Activated T-helper 17 cell treated with anti-CD3 and anti-CD28 coated beads, Interleukin-2, amount 50 U/mL, for 72 hours (primary cell): ENCODE data around the gene LAP3. TPM values are rescaled to one million over a fixed set of nuclear protein-coding genes. Genes with fewer than 3 reads are reported as not detected.

ENCODE experiments used
- ATAC-seq: fragments of 150-1000 bp; cut with Tn5 transposase; replicated peaks from 2 replicates; pipeline ENCODE4 v1.10.0; 2021; ENCODE audit warnings: mild to moderate bottlenecking, moderate library complexity
- H3K27ac Mint-ChIP-seq: one replicate; pipeline ENCODE4 v1.8.0; 2022; ENCODE audit warnings: mixed read lengths
- H3K27me3 Mint-ChIP-seq: one replicate; pipeline ENCODE4 v1.8.0; 2022; ENCODE audit warnings: mixed read lengths
- H3K36me3 Mint-ChIP-seq: one replicate; pipeline ENCODE4 v1.8.0; 2022; ENCODE audit warnings: low read depth, mild to moderate bottlenecking, mixed read lengths
- H3K4me1 Mint-ChIP-seq: one replicate; pipeline ENCODE4 v1.8.0; 2022; ENCODE audit warnings: mixed read lengths
- H3K4me3 Mint-ChIP-seq: one replicate; pipeline ENCODE4 v1.8.0; 2022; ENCODE audit warnings: mild to moderate bottlenecking, mixed read lengths
- H3K9me3 Mint-ChIP-seq: one replicate; pipeline ENCODE4 v1.8.0; 2022; ENCODE audit warnings: mixed read lengths
- total RNA-seq, 2 donors: library from RNA; stranded (reverse); gene quantifications; one replicate each; pipeline ENCODE4 v1.2.3, GENCODE V29; 2022

The LAP3 gene
- total RNA-seq, 2 donors from 2014 or later: 58.8 to 109 TPM

DNA sequence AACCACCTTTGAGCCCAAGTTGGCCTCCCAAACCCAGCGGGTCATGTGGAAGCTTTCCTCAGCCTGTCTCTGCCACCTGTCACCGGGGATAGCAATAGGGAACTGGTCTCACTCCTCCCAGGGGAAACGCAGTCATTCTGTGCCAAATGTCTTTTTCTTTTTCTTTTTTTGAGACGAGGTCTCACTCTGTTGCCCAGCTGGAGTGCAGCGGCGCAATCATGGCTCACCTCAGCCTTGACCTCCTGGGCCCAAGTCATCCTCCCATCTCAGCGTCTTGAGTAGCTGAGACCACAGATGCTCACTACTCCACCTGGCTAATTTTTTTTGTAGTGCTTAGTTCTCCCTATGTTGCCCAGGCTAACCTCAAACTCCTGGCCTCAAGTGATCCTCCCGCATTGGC is 77.7 kb downstream of the LAP3 start:
- no peaks in the 10 kb centered on the region for H3K9me3 Mint-ChIP-seq
- no peak overlapping the region for H3K27ac Mint-ChIP-seq
- no peak overlapping the region for H3K4me3 Mint-ChIP-seq
- peaks cover 6% of the 10 kb centered on the region for H3K4me1 Mint-ChIP-seq
- H3K36me3 Mint-ChIP-seq: no peaks in the 10 kb centered on the region
- H3K27me3 Mint-ChIP-seq: peaks cover 3% of the 10 kb centered on the region
- ATAC-seq: no peak

DNA sequence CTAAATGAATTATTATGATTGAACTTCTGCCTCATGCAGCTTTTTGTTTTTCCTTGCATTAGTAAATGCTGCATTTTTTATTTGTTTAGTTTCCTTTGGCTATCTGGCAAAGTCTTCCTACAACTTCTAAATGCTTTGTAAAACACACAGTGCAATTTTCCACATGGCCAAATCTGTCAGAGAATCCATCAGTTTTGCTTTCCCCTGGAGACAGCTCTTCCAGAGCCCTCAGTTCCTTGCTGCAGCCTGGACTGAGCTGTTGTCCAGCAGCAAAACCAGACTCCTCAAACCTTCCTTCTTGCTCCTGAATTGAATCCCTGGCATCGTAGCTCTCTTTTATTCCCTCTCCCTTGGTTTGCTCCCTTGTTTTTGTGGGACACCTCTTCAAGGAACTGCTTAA is 80.1 kb downstream of the LAP3 start:
- Mint-ChIP-seq H3K9me3 (no peaks in the 10 kb centered on the region), H3K36me3 (no peaks in the 10 kb centered on the region)

More for the DNA sequence above, 80.1 kb downstream of the LAP3 start:
- ATAC-seq: no peak
- H3K27ac Mint-ChIP-seq: no peak overlapping the region
- H3K27me3 Mint-ChIP-seq: no peaks in the 10 kb centered on the region
- H3K4me1 Mint-ChIP-seq: no peaks in the 10 kb centered on the region
- no peak overlapping the region for H3K4me3 Mint-ChIP-seq

Other genes starting within 250 kb of the LAP3 start
- gene QDPR, start 65.1 kb upstream of the LAP3 start, total RNA-seq: 10 to 100 TPM; 12.7 to 29.7 TPM
- gene CLRN2, start 62.0 kb upstream of the LAP3 start, total RNA-seq: not detected
- gene MED28, start 37.4 kb downstream of the LAP3 start, total RNA-seq: 10 to 100 TPM; 50.0 to 50.9 TPM
- gene FAM184B, start 204.4 kb downstream of the LAP3 start, total RNA-seq: not detected
- 10 to 100 TPM; 37.2 to 54.4 TPM for gene DCAF16, start 233.6 kb downstream of the LAP3 start, total RNA-seq
- gene NCAPG, start 233.8 kb downstream of the LAP3 start, total RNA-seq: 10 to 100 TPM; 71.1 to 75.6 TPM